ENCODE measurements around the gene KRT3. TPM values are rescaled to one million over a fixed set of nuclear protein-coding genes. Genes with fewer than 3 reads are reported as not detected.

KRT3 gene
- total and polyA plus RNA-seq, 4 donors: not detected

DNA sequence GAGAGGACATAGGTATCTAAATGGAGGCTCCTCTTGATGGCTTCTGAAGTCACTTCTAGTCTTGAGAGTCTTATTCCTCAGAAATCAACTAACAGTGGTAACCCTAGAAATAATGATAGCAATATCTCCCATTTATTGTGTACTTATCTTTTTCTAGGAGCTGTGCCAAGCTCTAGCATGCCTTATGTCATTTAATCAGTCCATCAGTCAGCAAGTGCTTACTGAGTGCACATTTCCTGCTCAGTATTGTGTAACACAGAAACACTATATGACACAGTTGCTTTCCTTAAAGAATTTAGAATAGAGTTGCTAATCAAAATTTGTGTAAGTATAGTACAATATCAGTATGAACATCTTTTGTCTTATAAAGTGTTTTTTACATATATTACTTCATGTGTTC lies 55.3 kb downstream of the KRT3 start (continued):
- TF ChIP-seq EGR1 (IDR thresholded peaks at IDR 0.05; ENCODE audit: low read depth in 2 of 2): no peak
- no peak for TF ChIP-seq RAD21 (IDR thresholded peaks at IDR 0.05)
- no peak for TF ChIP-seq SP1 (IDR thresholded peaks at IDR 0.05)
- no peak for TF ChIP-seq FOXA1 (IDR thresholded peaks at IDR 0.05)
- no peak for TF ChIP-seq RXRA (IDR thresholded peaks at IDR 0.05)

DNA sequence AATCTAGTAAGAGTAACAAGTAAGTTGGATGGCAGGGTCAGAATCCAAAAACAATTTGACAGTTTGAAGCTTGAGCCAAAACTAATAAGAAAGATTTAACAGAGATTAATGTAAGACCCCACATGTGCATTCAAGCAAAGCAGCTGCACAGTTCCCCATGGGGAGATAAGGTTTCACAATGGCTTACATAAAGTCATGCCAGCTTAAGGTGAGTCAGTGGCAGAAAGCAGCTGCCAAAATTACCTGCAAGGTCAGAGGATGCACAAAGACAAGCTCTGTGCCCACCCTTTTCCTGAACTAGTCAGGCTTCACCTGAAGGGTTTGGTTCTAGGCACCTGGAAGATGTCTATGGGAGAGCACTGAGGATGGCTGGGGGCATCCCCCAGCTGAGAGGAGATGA lies 56.0 kb downstream of the KRT3 start:
- Histone ChIP-seq H3K4me3 (ENCODE audit: low read depth in 1 of 3, low read length in 3 of 3) (no peak overlapping the region), H3K9me3 (ENCODE audit: control insufficient read depth in 4 of 4, low read length in 3 of 4) (no peaks in the 10 kb centered on the region), H3K27ac (ENCODE audit: low read depth in 1 of 2, low read length in 2 of 2) (no peak overlapping the region), H3K36me3 (ENCODE audit: control insufficient read depth in 4 of 4, insufficient read depth in 3 of 4, low read depth in 1 of 4, low read length in 3 of 4) (no peaks in the 10 kb centered on the region), H3K27me3 (ENCODE audit: control insufficient read depth in 4 of 4, insufficient read depth in 4 of 4, low read length in 3 of 4) (peaks cover 0 to 3% (median 0%) of the 10 kb centered on the region in 4 donors), H3K4me1 (ENCODE audit: control insufficient read depth in 4 of 4, insufficient read depth in 4 of 4, low read length in 3 of 4) (no peaks in the 10 kb centered on the region), H3K9ac (ENCODE audit: low read depth in 1 of 2, low read length in 2 of 2) (no peak overlapping the region)
- TF ChIP-seq EGR1 (IDR thresholded peaks at IDR 0.05; ENCODE audit: low read depth in 2 of 2) (no peak), NR2F2 (IDR thresholded peaks at IDR 0.05) (no peak), FOXA2 (IDR thresholded peaks at IDR 0.05) (no peak), YY1 (IDR thresholded peaks at IDR 0.05) (no peak), RXRA (IDR thresholded peaks at IDR 0.05) (no peak), FOXA1 (IDR thresholded peaks at IDR 0.05) (no peak), GABPA (IDR thresholded peaks at IDR 0.05 in 1 of 2, conservative IDR thresholded peaks at IDR 0.05 in 1 of 2) (no peak), HNF4G (IDR thresholded peaks at IDR 0.05) (no peak), HNF4A (conservative IDR thresholded peaks at IDR 0.05) (no peak), TAF1 (conservative IDR thresholded peaks at IDR 0.05) (no peak), SP1 (IDR thresholded peaks at IDR 0.05) (no peak), JUND (IDR thresholded peaks at IDR 0.05) (no peak), RAD21 (IDR thresholded peaks at IDR 0.05) (no peak)
- TF ChIP-seq, protein P1, sequence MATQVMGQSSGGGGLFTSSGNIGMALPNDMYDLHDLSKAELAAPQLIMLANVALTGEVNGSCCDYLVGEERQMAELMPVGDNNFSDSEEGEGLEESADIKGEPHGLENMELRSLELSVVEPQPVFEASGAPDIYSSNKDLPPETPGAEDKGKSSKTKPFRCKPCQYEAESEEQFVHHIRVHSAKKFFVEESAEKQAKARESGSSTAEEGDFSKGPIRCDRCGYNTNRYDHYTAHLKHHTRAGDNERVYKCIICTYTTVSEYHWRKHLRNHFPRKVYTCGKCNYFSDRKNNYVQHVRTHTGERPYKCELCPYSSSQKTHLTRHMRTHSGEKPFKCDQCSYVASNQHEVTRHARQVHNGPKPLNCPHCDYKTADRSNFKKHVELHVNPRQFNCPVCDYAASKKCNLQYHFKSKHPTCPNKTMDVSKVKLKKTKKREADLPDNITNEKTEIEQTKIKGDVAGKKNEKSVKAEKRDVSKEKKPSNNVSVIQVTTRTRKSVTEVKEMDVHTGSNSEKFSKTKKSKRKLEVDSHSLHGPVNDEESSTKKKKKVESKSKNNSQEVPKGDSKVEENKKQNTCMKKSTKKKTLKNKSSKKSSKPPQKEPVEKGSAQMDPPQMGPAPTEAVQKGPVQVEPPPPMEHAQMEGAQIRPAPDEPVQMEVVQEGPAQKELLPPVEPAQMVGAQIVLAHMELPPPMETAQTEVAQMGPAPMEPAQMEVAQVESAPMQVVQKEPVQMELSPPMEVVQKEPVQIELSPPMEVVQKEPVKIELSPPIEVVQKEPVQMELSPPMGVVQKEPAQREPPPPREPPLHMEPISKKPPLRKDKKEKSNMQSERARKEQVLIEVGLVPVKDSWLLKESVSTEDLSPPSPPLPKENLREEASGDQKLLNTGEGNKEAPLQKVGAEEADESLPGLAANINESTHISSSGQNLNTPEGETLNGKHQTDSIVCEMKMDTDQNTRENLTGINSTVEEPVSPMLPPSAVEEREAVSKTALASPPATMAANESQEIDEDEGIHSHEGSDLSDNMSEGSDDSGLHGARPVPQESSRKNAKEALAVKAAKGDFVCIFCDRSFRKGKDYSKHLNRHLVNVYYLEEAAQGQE (IDR thresholded peaks at IDR 0.05): no peak
- TF ChIP-seq, protein P2, sequence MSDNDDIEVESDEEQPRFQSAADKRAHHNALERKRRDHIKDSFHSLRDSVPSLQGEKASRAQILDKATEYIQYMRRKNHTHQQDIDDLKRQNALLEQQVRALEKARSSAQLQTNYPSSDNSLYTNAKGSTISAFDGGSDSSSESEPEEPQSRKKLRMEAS (IDR thresholded peaks at IDR 0.05): no peak
- TF ChIP-seq, protein P3, sequence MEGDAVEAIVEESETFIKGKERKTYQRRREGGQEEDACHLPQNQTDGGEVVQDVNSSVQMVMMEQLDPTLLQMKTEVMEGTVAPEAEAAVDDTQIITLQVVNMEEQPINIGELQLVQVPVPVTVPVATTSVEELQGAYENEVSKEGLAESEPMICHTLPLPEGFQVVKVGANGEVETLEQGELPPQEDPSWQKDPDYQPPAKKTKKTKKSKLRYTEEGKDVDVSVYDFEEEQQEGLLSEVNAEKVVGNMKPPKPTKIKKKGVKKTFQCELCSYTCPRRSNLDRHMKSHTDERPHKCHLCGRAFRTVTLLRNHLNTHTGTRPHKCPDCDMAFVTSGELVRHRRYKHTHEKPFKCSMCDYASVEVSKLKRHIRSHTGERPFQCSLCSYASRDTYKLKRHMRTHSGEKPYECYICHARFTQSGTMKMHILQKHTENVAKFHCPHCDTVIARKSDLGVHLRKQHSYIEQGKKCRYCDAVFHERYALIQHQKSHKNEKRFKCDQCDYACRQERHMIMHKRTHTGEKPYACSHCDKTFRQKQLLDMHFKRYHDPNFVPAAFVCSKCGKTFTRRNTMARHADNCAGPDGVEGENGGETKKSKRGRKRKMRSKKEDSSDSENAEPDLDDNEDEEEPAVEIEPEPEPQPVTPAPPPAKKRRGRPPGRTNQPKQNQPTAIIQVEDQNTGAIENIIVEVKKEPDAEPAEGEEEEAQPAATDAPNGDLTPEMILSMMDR (IDR thresholded peaks at IDR 0.05; ENCODE audit: low read depth, low read length, missing input control): no peak
- TF ChIP-seq, protein P4, sequence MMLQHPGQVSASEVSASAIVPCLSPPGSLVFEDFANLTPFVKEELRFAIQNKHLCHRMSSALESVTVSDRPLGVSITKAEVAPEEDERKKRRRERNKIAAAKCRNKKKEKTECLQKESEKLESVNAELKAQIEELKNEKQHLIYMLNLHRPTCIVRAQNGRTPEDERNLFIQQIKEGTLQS (IDR thresholded peaks at IDR 0.05): no peak
- TF ChIP-seq, protein P5, sequence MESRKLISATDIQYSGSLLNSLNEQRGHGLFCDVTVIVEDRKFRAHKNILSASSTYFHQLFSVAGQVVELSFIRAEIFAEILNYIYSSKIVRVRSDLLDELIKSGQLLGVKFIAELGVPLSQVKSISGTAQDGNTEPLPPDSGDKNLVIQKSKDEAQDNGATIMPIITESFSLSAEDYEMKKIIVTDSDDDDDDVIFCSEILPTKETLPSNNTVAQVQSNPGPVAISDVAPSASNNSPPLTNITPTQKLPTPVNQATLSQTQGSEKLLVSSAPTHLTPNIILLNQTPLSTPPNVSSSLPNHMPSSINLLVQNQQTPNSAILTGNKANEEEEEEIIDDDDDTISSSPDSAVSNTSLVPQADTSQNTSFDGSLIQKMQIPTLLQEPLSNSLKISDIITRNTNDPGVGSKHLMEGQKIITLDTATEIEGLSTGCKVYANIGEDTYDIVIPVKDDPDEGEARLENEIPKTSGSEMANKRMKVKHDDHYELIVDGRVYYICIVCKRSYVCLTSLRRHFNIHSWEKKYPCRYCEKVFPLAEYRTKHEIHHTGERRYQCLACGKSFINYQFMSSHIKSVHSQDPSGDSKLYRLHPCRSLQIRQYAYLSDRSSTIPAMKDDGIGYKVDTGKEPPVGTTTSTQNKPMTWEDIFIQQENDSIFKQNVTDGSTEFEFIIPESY (IDR thresholded peaks at IDR 0.05): no peak
- no peak for DNase-seq (ENCODE audit: low spot score)

Small RNA genes lying within 50 kb of the gene (small RNA-seq; reads per million reads assigned to genes)
- gene AC107016.2: not detected

Other genes starting within 250 kb of the KRT3 start
- not detected for gene KRT71, start 243.0 kb downstream of the KRT3 start, total RNA-seq
- not detected for gene KRT71, start 243.0 kb downstream of the KRT3 start, polyA plus RNA-seq
- gene KRT74, start 222.3 kb downstream of the KRT3 start, total RNA-seq: not detected
- not detected for gene KRT74, start 222.3 kb downstream of the KRT3 start, polyA plus RNA-seq
- gene KRT72, start 194.7 kb downstream of the KRT3 start, total RNA-seq: not detected
- gene KRT72, start 194.7 kb downstream of the KRT3 start, polyA plus RNA-seq: not detected
- gene KRT73, start 177.6 kb downstream of the KRT3 start, total RNA-seq: not detected
- not detected for gene KRT73, start 177.6 kb downstream of the KRT3 start, polyA plus RNA-seq
- not detected for gene KRT2, start 143.9 kb downstream of the KRT3 start, total RNA-seq
- not detected for gene KRT2, start 143.9 kb downstream of the KRT3 start, polyA plus RNA-seq
- gene KRT1, start 115.7 kb downstream of the KRT3 start, total RNA-seq: 1 to 10 TPM in 1 of 2 donors, not detected in 1; 2.7 TPM
- under 1 TPM in 1 of 2 donors, not detected in 1; 0.14 TPM for gene KRT1, start 115.7 kb downstream of the KRT3 start, polyA plus RNA-seq
- gene KRT77, start 92.6 kb downstream of the KRT3 start, total RNA-seq: not detected
- gene KRT77, start 92.6 kb downstream of the KRT3 start, polyA plus RNA-seq: not detected
- gene KRT76, start 18.8 kb downstream of the KRT3 start, total RNA-seq: not detected
- gene KRT76, start 18.8 kb downstream of the KRT3 start, polyA plus RNA-seq: not detected
- under 1 TPM in 1 of 2 donors, not detected in 1; 0.05 TPM for gene KRT4, start 18.0 kb upstream of the KRT3 start, total RNA-seq
- gene KRT4, start 18.0 kb upstream of the KRT3 start, polyA plus RNA-seq: under 1 TPM in 1 of 2 donors, not detected in 1; 0.23 TPM
- not detected for gene KRT79, start 38.2 kb upstream of the KRT3 start, total RNA-seq
- not detected for gene KRT79, start 38.2 kb upstream of the KRT3 start, polyA plus RNA-seq
- gene KRT78, start 52.9 kb upstream of the KRT3 start, total RNA-seq: not detected
- under 1 TPM in 1 of 2 donors, not detected in 1; 0.06 TPM for gene KRT78, start 52.9 kb upstream of the KRT3 start, polyA plus RNA-seq
- 100 to 1,000 TPM; 128 to 171 TPM for gene KRT8, start 109.0 kb upstream of the KRT3 start, total RNA-seq
- 100 to 1,000 TPM; 225 to 383 TPM for gene KRT8, start 109.0 kb upstream of the KRT3 start, polyA plus RNA-seq
- 100 to 1,000 TPM in 1 of 2 donors, 10 to 100 TPM in 1; 90.3 to 278 TPM for gene KRT18, start 153.0 kb upstream of the KRT3 start, total RNA-seq
- 100 to 1,000 TPM; 239 to 358 TPM for gene KRT18, start 153.0 kb upstream of the KRT3 start, polyA plus RNA-seq
- gene EIF4B, start 210.3 kb upstream of the KRT3 start, total RNA-seq: 100 to 1,000 TPM; 264 to 273 TPM
- gene EIF4B, start 210.3 kb upstream of the KRT3 start, polyA plus RNA-seq: 10 to 100 TPM; 32.1 to 73.2 TPM

All from liver (tissue), 10 donors.